GM12878 (cell line): Measurements from ENCODE around the gene IFNL2. TPM values are rescaled to one million over a fixed set of nuclear protein-coding genes. Genes with fewer than 3 reads are reported as not detected.

Experiments
- ATAC-seq: fragments of 200-7000 bp; cut with Tn5 transposase; 3 replicates; pipeline ENCODE4 v1.9.1; 2020; ENCODE audit warnings: mild to moderate bottlenecking, moderate library complexity
- BruUV-seq: library from RNA; stranded (reverse); fragments of 400-500 nt; replicated peaks from 2 replicates; lab custom pipeline; 2021; lab: Mats Ljungman, UMichigan
- CTCF ChIA-PET: fragments of 300-600 bp; sonication (Branson Sonifier 250); formaldehyde crosslinking; extraction: SDS; loops from one replicate; lab custom pipeline; 2021; ENCODE audit warnings: inconsistent platforms; lab: Yijun Ruan, JAX
- POLR2A ChIA-PET: fragments of 350-600 bp; formaldehyde crosslinking; extraction: SDS; loops from one replicate; lab custom pipeline; 2021; ENCODE audit warnings: inconsistent platforms; lab: Charles Lee
- RAD21 ChIA-PET: fragments of 300-600 bp; sonication (Branson Sonifier 250); formaldehyde crosslinking; loops from one replicate; lab custom pipeline; 2023; ENCODE audit warnings: antibody characterized with exemption; ENCODE audit not compliant: unreplicated experiment; lab: Charles Lee
- SMC1A ChIA-PET: fragments of 300-600 bp; sonication (Branson Sonifier 250); formaldehyde crosslinking; loops from one replicate; lab custom pipeline; 2023; ENCODE audit not compliant: unreplicated experiment, uncharacterized antibody; lab: Charles Lee
- DNase-seq: peaks from one replicate; pipeline ENCODE4 v3.0.0-alpha.2; 2011; ENCODE audit warnings: low read depth, low spot score
- FAIRE-seq: peaks from 3 replicates; lab custom pipeline; 2011; peaks lifted over from hg19 to GRCh38; lab: Jason Lieb, UNC
- H2AFZ ChIP-seq: 2 replicates; pipeline ENCODE4 v1.6.0; 2011; ENCODE audit warnings: low read depth, low read length, control low read depth; ENCODE audit not compliant: control insufficient read depth
- H3K27ac ChIP-seq: 2 replicates; pipeline ENCODE4 v1.5.1; 2011; ENCODE audit warnings: control low read depth; ENCODE audit not compliant: control insufficient read depth, insufficient read depth
- H3K27me3 ChIP-seq, 2 experiments: replicated peaks in 1 of 2; 2 replicates each; pipeline versions ENCODE4 v1.6.0 to v1.6.1; 2011; ENCODE audit warnings: low read length in 1 of 2; ENCODE audit not compliant: control insufficient read depth in 2 of 2, insufficient read depth in 2 of 2
- H3K36me3 ChIP-seq, 2 experiments: 2 replicates each; pipeline ENCODE4 v1.5.1; 2011; ENCODE audit warnings: low read length in 1 of 2; ENCODE audit not compliant: control insufficient read depth in 2 of 2, insufficient read depth in 2 of 2
- H3K4me1 ChIP-seq: 2 replicates; pipeline ENCODE4 v1.6.1; 2011; ENCODE audit warnings: mild to moderate bottlenecking, low read length, moderate library complexity, mixed read lengths; ENCODE audit not compliant: control insufficient read depth, insufficient read depth
- H3K4me2 ChIP-seq: 2 replicates; pipeline ENCODE4 v1.6.0; 2011; ENCODE audit warnings: control low read depth; ENCODE audit not compliant: control insufficient read depth, insufficient read depth
- H3K4me3 ChIP-seq: fragments of 200-600 bp; sonication (generic); 2 replicates; pipeline ENCODE4 v1.5.1; 2016
- H3K79me2 ChIP-seq: 2 replicates; pipeline ENCODE4 v1.6.0; 2011; ENCODE audit warnings: low read length; ENCODE audit not compliant: control insufficient read depth, insufficient read depth
- H3K9ac ChIP-seq: 2 replicates; pipeline ENCODE4 v1.8.0; 2011; ENCODE audit warnings: low read length, control low read depth, mixed read lengths; ENCODE audit not compliant: control insufficient read depth, insufficient read depth
- H3K9me3 ChIP-seq: replicated peaks from 3 replicates; pipeline ENCODE4 v1.5.1; 2011; ENCODE audit warnings: mild to moderate bottlenecking, low read length; ENCODE audit not compliant: control insufficient read depth, insufficient read depth
- H4K20me1 ChIP-seq: 2 replicates; pipeline ENCODE4 v1.6.0; 2011; ENCODE audit not compliant: control insufficient read depth, insufficient read depth
- BACH1 ChIP-seq: fragments of 450-650 bp; IDR thresholded peaks from 2 replicates; pipeline ENCODE4 v1.6.1; 2017; ENCODE audit warnings: mild to moderate bottlenecking, borderline replicate concordance
- CEBPZ ChIP-seq: fragments of 150-350 bp; IDR thresholded peaks from 2 replicates; pipeline ENCODE4 v1.6.1; 2016; ENCODE audit warnings: low read depth, low read length
- CUX1 ChIP-seq: IDR thresholded peaks from 2 replicates; pipeline ENCODE4 v1.6.1; 2012; ENCODE audit warnings: improper control_type of control experiment, low read depth, low read length; ENCODE audit not compliant: insufficient replicate concordance
- EZH2 ChIP-seq: IDR thresholded peaks from 2 replicates; pipeline ENCODE4 v1.6.1; 2012; ENCODE audit warnings: low read depth, mild to moderate bottlenecking, control low read depth, inconsistent platforms, low read length, borderline replicate concordance; ENCODE audit not compliant: control insufficient read depth
- FOXM1 ChIP-seq: IDR thresholded peaks from 2 replicates; pipeline ENCODE4 v1.6.1; 2012; ENCODE audit warnings: low read depth, mild to moderate bottlenecking, inconsistent platforms, low read length, moderate library complexity
- IRF4 ChIP-seq: IDR thresholded peaks from 2 replicates; pipeline ENCODE4 v1.6.1; 2011; ENCODE audit warnings: low read depth, low read length
- NBN ChIP-seq: fragments of 450-650 bp; IDR thresholded peaks from 2 replicates; pipeline ENCODE4 v1.6.1; 2016
- POLR2A ChIP-seq: IDR thresholded peaks from 2 replicates; pipeline ENCODE4 v1.6.1; 2011; ENCODE audit warnings: low read depth, mild to moderate bottlenecking, low read length
- SP1 ChIP-seq: IDR thresholded peaks from one replicate; pipeline ENCODE4 v1.6.1; 2011; ENCODE audit warnings: low read depth, low read length
- WGBS: methylation state at CpG from one replicate; pipeline ENCODE4 v1.1.6; 2016; ENCODE audit warnings: low lambda C conversion rate; ENCODE audit not compliant: insufficient replicate concordance, insufficient coverage; ENCODE audit errors: missing lambda C conversion rate; 5-methylcytosine and 5-hydroxymethylcytosine counted together
- in situ Hi-C: fragments of 300-500 bp; cut with MboI; formaldehyde crosslinking; loops from 9 replicates; pipeline ENCODE4 v1.14.3; 2018; ENCODE audit warnings: mixed read lengths
- intact Hi-C: fragments of 100-400 bp; cut with micrococcal nuclease; formaldehyde crosslinking; loops from one replicate; pipeline ENCODE4 v1.14.2; 2022; ENCODE audit not compliant: unreplicated experiment
- polyA plus RNA-seq, 11 experiments: library from polyadenylated mRNA; depleted of rRNA in 4 of 11; unstranded in 6 of 11; stranded (reverse) in 5 of 11; fragments of >200 nt; fragmentation: Nextera tagmentation in 4 of 11; fragmentation: Illumina TruSeq in 1 of 11; extraction: Ambion mirVana in 4 of 11; extraction: Trizol in 1 of 11; gene quantifications; 1 replicate in 1 of 11; 2 replicates in 10 of 11; pipeline versions ENCODE4 v1.2.1 to v1.2.3, GENCODE V29; 2011 to 2016; ENCODE audit warnings: inconsistent platforms in 2 of 11, missing spikeins in 2 of 11, low read depth in 1 of 11
- total RNA-seq, 4 experiments: library from RNA; depleted of rRNA in 3 of 4; stranded (reverse); fragments of >200 nt in 3 of 4; fragmentation: Illumina TruSeq in 1 of 4; extraction: Trizol in 1 of 4; gene quantifications; 2 replicates each; pipeline versions ENCODE4 v1.2.1 to v1.2.3, GENCODE V29; 2013 to 2021

Gene IFNL2
- total and polyA plus RNA-seq, 10 of the 15 experiments (the other 5 are each of a cell fraction or from before 2014, with no cell fraction given) = 0.24 TPM; not detected in 9

GRCh38 chr19:39299832-39300231 is 31.6 kb downstream of the IFNL2 start:
- no peak overlapping the region for H2AFZ ChIP-seq
- no peaks in the 10 kb centered on the region for H3K36me3 ChIP-seq
- SMC1A ChIA-PET = no interaction called here
- RAD21 ChIA-PET = no interaction called here
- no peak overlapping the region for H3K9ac ChIP-seq
- ATAC-seq (no peak), FAIRE-seq (no peak), DNase-seq (no peak)
- H3K27me3 ChIP-seq = peaks cover 0 to 2% of the 10 kb centered on the region in 2 experiments; a peak in 1 of 4 replicates
- H3K4me1 ChIP-seq = no peaks in the 10 kb centered on the region
- in situ Hi-C loops = no loop called here
- no peaks in the 10 kb centered on the region for H3K9me3 ChIP-seq
- no peaks in the 10 kb centered on the region for H4K20me1 ChIP-seq
- POLR2A ChIA-PET = no interaction called here
- H3K4me2 ChIP-seq = no peak overlapping the region
- no peak overlapping the region for H3K4me3 ChIP-seq
- TF ChIP-seq BACH1 (no peak), SP1 (no peak), NBN (no peak), CEBPZ (no peak)
- H3K79me2 ChIP-seq = no peaks in the 10 kb centered on the region
- CTCF ChIA-PET = no interaction called here
- H3K27ac ChIP-seq = no peak overlapping the region
- intact Hi-C loops = no loop called here
- WGBS = 49% methylated on average over 10 of the region's 10 CpGs
- no TSS peak for BruUV-seq

GRCh38 chr19:39301021-39301420 is 32.8 kb downstream of the IFNL2 start:
- no peak overlapping the region for H3K4me3 ChIP-seq
- H3K36me3 ChIP-seq = no peaks in the 10 kb centered on the region
- H3K27me3 ChIP-seq = peaks cover 0 to 2% of the 10 kb centered on the region in 2 experiments; a peak in 1 of 4 replicates
- no peak overlapping the region for H3K4me2 ChIP-seq
- no peak for FAIRE-seq
- in situ Hi-C loops (no loop called here), intact Hi-C loops (no loop called here)
- no peaks in the 10 kb centered on the region for H3K79me2 ChIP-seq
- H3K27ac ChIP-seq = no peak overlapping the region
- H2AFZ ChIP-seq = no peak overlapping the region
- RAD21 ChIA-PET = no interaction called here
- CTCF ChIA-PET = no interaction called here
- no peaks in the 10 kb centered on the region for H3K4me1 ChIP-seq
- SMC1A ChIA-PET = no interaction called here
- 21% methylated on average over 4 of the region's 4 CpGs for WGBS
- H3K9me3 ChIP-seq = no peaks in the 10 kb centered on the region
- no peak for DNase-seq
- no TSS peak for BruUV-seq
- no peak for ATAC-seq
- no peak overlapping the region for H3K9ac ChIP-seq
- POLR2A ChIA-PET = no interaction called here
- H4K20me1 ChIP-seq = no peaks in the 10 kb centered on the region
- TF ChIP-seq FOXM1 = no peak
- no peak for TF ChIP-seq IRF4
- no peak for TF ChIP-seq POLR2A
- TF ChIP-seq EZH2 = no peak
- TF ChIP-seq CUX1 = no peak
